Pancreas (tissue), 10 donors: Measurements from ENCODE around the gene AURKB. TPM values are rescaled to one million over a fixed set of nuclear protein-coding genes. Genes with fewer than 3 reads are reported as not detected.
"Not testable (repeated sequence)": the region's sequence is repeated elsewhere in the genome, so short reads cannot be mapped to it uniquely, and the experiment has no call there.

Source experiments
- ATAC-seq, 4 donors: fragments of 200-7000 bp; cut with Tn5 transposase; one replicate each; pipeline versions ENCODE4 v1.8.0 to v1.9.1; 2020; ENCODE audit warnings: mild to moderate bottlenecking in 4 of 4, moderate library complexity in 4 of 4
- DNase-seq, 6 donors: peaks; one replicate each; pipeline ENCODE4 v3.0.0-alpha.2; 2020
- FAIRE-seq: peaks from 2 replicates; lab custom pipeline; 2012; peaks lifted over from hg19 to GRCh38; lab: Jason Lieb, UNC
- H3K27ac ChIP-seq, 4 donors: fragments of 200-600 bp; sonication (generic); 1 replicate in 3 of 4; 2 replicates in 1 of 4; pipeline versions ENCODE4 v1.5.0 to v1.8.0; 2020
- H3K27me3 ChIP-seq, 4 donors: fragments of 200-600 bp; one replicate each; pipeline ENCODE4 v1.8.0; 2021
- H3K36me3 ChIP-seq, 3 donors: fragments of 200-600 bp; sonication (generic) in 1 of 3; one replicate each; pipeline versions ENCODE4 v1.5.0 to v1.8.0; 2020 to 2021
- H3K4me1 ChIP-seq, 3 donors: fragments of 200-600 bp; one replicate each; pipeline ENCODE4 v1.8.0; 2021
- H3K4me3 ChIP-seq, 4 donors: fragments of 200-600 bp; sonication (generic) in 2 of 4; one replicate each; pipeline versions ENCODE4 v1.5.0 to v1.8.0; 2020 to 2021
- H3K9me3 ChIP-seq, 4 donors: fragments of 200-600 bp; one replicate each; pipeline ENCODE4 v1.8.0; 2021
- WGBS, 2 donors: extraction: QIAGEN DNeasy Blood & Tissue Kit; methylation state at CpG; one replicate each; pipeline ENCODE4 v1.1.7; 2013; 5-methylcytosine and 5-hydroxymethylcytosine counted together
- intact Hi-C, 3 donors: fragments of 100-400 bp; cut with DNase I; formaldehyde crosslinking; loops; one replicate each; pipeline versions ENCODE4 v1.11.1 to v1.14.2; 2022
- polyA plus RNA-seq, 2 donors: library from polyadenylated mRNA; stranded (reverse); fragments of 200-250 nt; gene quantifications; one replicate each; pipeline ENCODE4 v1.2.3, GENCODE V29; 2013
- total RNA-seq, 6 donors: library from RNA; stranded (reverse); fragmentation: NEBNext Ultra II Directional in 4 of 6; extraction: Animal tissue kit (Norgen Biotek cat#: 25700) in 4 of 6; gene quantifications; one replicate each; pipeline versions ENCODE4 v1.2.1 to v1.2.4, GENCODE V29; 2021 to 2023
- TF ChIP-seq, protein P1 (sequence below), 4 donors: fragments of 200-600 bp; sonication (generic) in 3 of 4; IDR thresholded peaks; one replicate each; pipeline versions ENCODE4 v1.5.0 to v1.8.0; 2021; ENCODE audit warnings: antibody characterized with exemption in 4 of 4
- donor health status: healthy with polysubstance abuse.
- donor health status: DM: no; HTN: no; CAD: no; lungs with moderate emphysema.
- donor health status: DM: no; HTN: no; CAD: no.
- donor health status: control.
- donor health status: control.
- donor health status: Bipolar disorder and iron deficiency.
- donor health status: DM: yes; HTN: yes; CAD: no.
- donor health status: DM: no; HTN: no; CAD: no.
- donor health status: DM: no; HTN: no; CAD: no.
- donor health status: DM: yes; HTN: yes; CAD: no.

The AURKB gene
- total and polyA plus RNA-seq, 8 donors: 0.40 to 2.0 (median 0.72) TPM; not detected in 3

- Histone ChIP-seq H3K4me1 (peaks cover 7 to 20% (median 7%) of the 10 kb centered on the region in 3 donors), H3K9me3 (no peaks in the 10 kb centered on the region), H3K27ac (peak overlapping the region; percentile 85 to 97 (median 92)), H3K4me3 (peak overlapping the region in 2 of 4 donors; percentile 37 to 41), H3K36me3 (no peaks in the 10 kb centered on the region), H3K27me3 (no peaks in the 10 kb centered on the region)
- intact Hi-C loops: no loop called here
- ATAC-seq (peak in 1 of 4 donors; percentile 7), DNase-seq (no peak), FAIRE-seq (no peak)
- 1 to 2% methylated on average over 14 of the region's 14 CpGs for WGBS, 2 donors
- TF ChIP-seq, protein P1, sequence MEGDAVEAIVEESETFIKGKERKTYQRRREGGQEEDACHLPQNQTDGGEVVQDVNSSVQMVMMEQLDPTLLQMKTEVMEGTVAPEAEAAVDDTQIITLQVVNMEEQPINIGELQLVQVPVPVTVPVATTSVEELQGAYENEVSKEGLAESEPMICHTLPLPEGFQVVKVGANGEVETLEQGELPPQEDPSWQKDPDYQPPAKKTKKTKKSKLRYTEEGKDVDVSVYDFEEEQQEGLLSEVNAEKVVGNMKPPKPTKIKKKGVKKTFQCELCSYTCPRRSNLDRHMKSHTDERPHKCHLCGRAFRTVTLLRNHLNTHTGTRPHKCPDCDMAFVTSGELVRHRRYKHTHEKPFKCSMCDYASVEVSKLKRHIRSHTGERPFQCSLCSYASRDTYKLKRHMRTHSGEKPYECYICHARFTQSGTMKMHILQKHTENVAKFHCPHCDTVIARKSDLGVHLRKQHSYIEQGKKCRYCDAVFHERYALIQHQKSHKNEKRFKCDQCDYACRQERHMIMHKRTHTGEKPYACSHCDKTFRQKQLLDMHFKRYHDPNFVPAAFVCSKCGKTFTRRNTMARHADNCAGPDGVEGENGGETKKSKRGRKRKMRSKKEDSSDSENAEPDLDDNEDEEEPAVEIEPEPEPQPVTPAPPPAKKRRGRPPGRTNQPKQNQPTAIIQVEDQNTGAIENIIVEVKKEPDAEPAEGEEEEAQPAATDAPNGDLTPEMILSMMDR (IDR thresholded peaks at IDR 0.05): no peak
Observed at GRCh38 chr17:8173871-8174322, 36.5 kb downstream of the AURKB start.

DNA sequence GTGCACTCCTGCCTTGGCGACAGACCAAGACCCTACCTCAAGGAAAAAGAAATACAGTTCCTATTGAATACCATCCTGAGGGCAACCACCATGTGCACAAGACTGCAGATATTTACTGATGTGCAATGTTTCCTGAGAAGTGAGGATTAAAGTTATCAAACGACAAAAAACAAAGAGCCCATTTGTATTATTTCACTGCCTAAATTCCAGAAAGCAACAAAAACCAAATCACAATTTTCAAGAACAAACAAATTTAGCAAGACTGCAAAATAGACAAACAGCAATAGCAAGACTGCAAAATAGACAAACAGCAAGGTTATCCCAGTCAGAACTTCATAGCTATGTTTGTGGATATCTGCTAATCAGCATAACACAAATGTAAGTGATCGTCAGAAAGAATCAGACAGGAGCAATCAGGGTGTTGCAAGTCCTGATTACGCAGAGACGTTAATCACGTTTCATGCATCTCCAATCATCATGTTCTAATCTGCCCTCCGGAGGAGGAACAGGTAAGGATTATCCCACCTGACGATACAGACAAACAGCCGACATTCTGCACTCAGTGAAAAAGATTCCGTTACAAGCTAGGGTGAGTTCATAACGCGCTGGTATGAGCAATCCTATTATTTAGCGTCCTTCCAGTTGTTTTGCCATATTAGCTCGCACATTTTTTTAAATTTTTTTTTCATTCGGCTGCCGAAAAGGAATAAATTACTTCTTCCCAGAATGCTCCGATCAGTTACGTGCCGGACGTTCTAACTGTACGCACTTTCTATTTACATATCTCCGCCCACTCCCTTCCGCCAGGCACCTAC, 37.1 kb downstream of the AURKB start:
- Histone ChIP-seq H3K27ac (peak overlapping the region; percentile 85 to 97 (median 92)), H3K9me3 (no peaks in the 10 kb centered on the region), H3K36me3 (no peaks in the 10 kb centered on the region), H3K27me3 (no peaks in the 10 kb centered on the region), H3K4me1 (peaks cover 7 to 20% (median 7%) of the 10 kb centered on the region in 3 donors), H3K4me3 (peak overlapping the region in 2 of 4 donors; percentile 37 to 41)
- 0% methylated on average over 23 of the region's 23 CpGs for WGBS, 2 donors
- peak in 5 of 6 donors; percentile 62 to 87 (median 80) for DNase-seq
- FAIRE-seq: peak; percentile 70
- intact Hi-C loops: no loop called here
- TF ChIP-seq, protein P1 (IDR thresholded peaks at IDR 0.05): no peak
- peak; percentile 84 to 90 (median 88) for ATAC-seq

- DNase-seq, H3K4me1 ChIP-seq, FAIRE-seq, H3K36me3 ChIP-seq, H3K9me3 ChIP-seq, ATAC-seq, H3K27me3 ChIP-seq, H3K27ac ChIP-seq, H3K4me3 ChIP-seq, intact Hi-C loops: not testable (repeated sequence)
- 91 to 95% methylated on average over 19 of the region's 19 CpGs for WGBS, 2 donors
Observed at GRCh38 chr17:8170186-8170585, 40.2 kb downstream of the AURKB start.

- Histone ChIP-seq H3K4me1 (peaks cover 9 to 11% (median 10%) of the 10 kb centered on the region in 3 donors), H3K36me3 (no peaks in the 10 kb centered on the region), H3K27ac (no peak overlapping the region), H3K27me3 (no peaks in the 10 kb centered on the region), H3K9me3 (no peaks in the 10 kb centered on the region), H3K4me3 (no peak overlapping the region)
- ATAC-seq (no peak), DNase-seq (no peak), FAIRE-seq (no peak)
- intact Hi-C loops: no loop called here
- TF ChIP-seq, protein P1 (IDR thresholded peaks at IDR 0.05): no peak
- WGBS, 2 donors: 75 to 80% methylated on average over 3 of the region's 3 CpGs
Observed at GRCh38 chr17:8167526-8167925, 42.8 kb downstream of the AURKB start.

DNA sequence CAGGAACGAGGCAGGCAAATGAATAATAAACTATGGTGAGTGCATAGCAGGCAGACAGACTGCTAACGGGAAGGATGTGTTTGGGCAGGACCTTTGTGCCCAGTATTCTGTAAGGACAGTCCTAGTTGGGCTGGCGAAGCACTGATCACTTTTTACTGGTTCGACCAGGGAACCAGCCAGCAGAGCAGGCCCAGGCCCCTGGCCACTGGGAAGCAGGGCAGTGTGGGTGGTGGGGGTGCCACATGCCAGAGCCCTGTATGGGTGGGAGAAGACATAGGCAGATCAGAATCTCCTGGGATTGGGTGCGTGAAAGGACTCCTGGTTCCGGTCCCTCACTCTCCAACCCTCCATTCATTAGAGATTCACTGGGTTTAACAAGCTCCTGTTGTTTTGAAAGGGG, 43.6 kb downstream of the AURKB start:
- 92 to 96% methylated on average over 6 of the region's 6 CpGs for WGBS, 2 donors
- no peaks in the 10 kb centered on the region for H3K27me3 ChIP-seq
- peaks cover 10 to 12% (median 10%) of the 10 kb centered on the region in 3 donors for H3K4me1 ChIP-seq
- ATAC-seq: no peak
- no peaks in the 10 kb centered on the region for H3K36me3 ChIP-seq
- DNase-seq: peak in 2 of 6 donors; percentile 15 to 45
- no peak for FAIRE-seq
- H3K9me3 ChIP-seq: no peaks in the 10 kb centered on the region
- intact Hi-C loops: no loop called here
- TF ChIP-seq, protein P1 (IDR thresholded peaks at IDR 0.05): no peak
- H3K27ac ChIP-seq: no peak overlapping the region
- no peak overlapping the region for H3K4me3 ChIP-seq
